GM12878 (cell line): ENCODE results near the gene CFAP53. TPM values are rescaled to one million over a fixed set of nuclear protein-coding genes. Genes with fewer than 3 reads are reported as not detected.

Experiments used
- ATAC-seq: fragments of 200-7000 bp; cut with Tn5 transposase; 3 replicates; pipeline ENCODE4 v1.9.1; 2020; ENCODE audit warnings: mild to moderate bottlenecking, moderate library complexity
- BruUV-seq: library from RNA; stranded (reverse); fragments of 400-500 nt; replicated peaks from 2 replicates; lab custom pipeline; 2021; lab: Mats Ljungman, UMichigan
- CTCF ChIA-PET: fragments of 300-600 bp; sonication (Branson Sonifier 250); formaldehyde crosslinking; extraction: SDS; loops from one replicate; lab custom pipeline; 2021; ENCODE audit warnings: inconsistent platforms; lab: Yijun Ruan, JAX
- POLR2A ChIA-PET: fragments of 350-600 bp; formaldehyde crosslinking; extraction: SDS; loops from one replicate; lab custom pipeline; 2021; ENCODE audit warnings: inconsistent platforms; lab: Charles Lee
- RAD21 ChIA-PET: fragments of 300-600 bp; sonication (Branson Sonifier 250); formaldehyde crosslinking; loops from one replicate; lab custom pipeline; 2023; ENCODE audit warnings: antibody characterized with exemption; ENCODE audit not compliant: unreplicated experiment; lab: Charles Lee
- SMC1A ChIA-PET: fragments of 300-600 bp; sonication (Branson Sonifier 250); formaldehyde crosslinking; loops from one replicate; lab custom pipeline; 2023; ENCODE audit not compliant: unreplicated experiment, uncharacterized antibody; lab: Charles Lee
- DNase-seq: peaks from one replicate; pipeline ENCODE4 v3.0.0-alpha.2; 2011; ENCODE audit warnings: low read depth, low spot score
- FAIRE-seq: peaks from 3 replicates; lab custom pipeline; 2011; peaks lifted over from hg19 to GRCh38; lab: Jason Lieb, UNC
- H2AFZ ChIP-seq: 2 replicates; pipeline ENCODE4 v1.6.0; 2011; ENCODE audit warnings: low read depth, low read length, control low read depth; ENCODE audit not compliant: control insufficient read depth
- H3K27ac ChIP-seq: 2 replicates; pipeline ENCODE4 v1.5.1; 2011; ENCODE audit warnings: control low read depth; ENCODE audit not compliant: control insufficient read depth, insufficient read depth
- H3K27me3 ChIP-seq, 2 experiments: replicated peaks in 1 of 2; 2 replicates each; pipeline versions ENCODE4 v1.6.0 to v1.6.1; 2011; ENCODE audit warnings: low read length in 1 of 2; ENCODE audit not compliant: control insufficient read depth in 2 of 2, insufficient read depth in 2 of 2
- H3K36me3 ChIP-seq, 2 experiments: 2 replicates each; pipeline ENCODE4 v1.5.1; 2011; ENCODE audit warnings: low read length in 1 of 2; ENCODE audit not compliant: control insufficient read depth in 2 of 2, insufficient read depth in 2 of 2
- H3K4me1 ChIP-seq: 2 replicates; pipeline ENCODE4 v1.6.1; 2011; ENCODE audit warnings: mild to moderate bottlenecking, low read length, moderate library complexity, mixed read lengths; ENCODE audit not compliant: control insufficient read depth, insufficient read depth
- H3K4me2 ChIP-seq: 2 replicates; pipeline ENCODE4 v1.6.0; 2011; ENCODE audit warnings: control low read depth; ENCODE audit not compliant: control insufficient read depth, insufficient read depth
- H3K4me3 ChIP-seq: fragments of 200-600 bp; sonication (generic); 2 replicates; pipeline ENCODE4 v1.5.1; 2016
- H3K79me2 ChIP-seq: 2 replicates; pipeline ENCODE4 v1.6.0; 2011; ENCODE audit warnings: low read length; ENCODE audit not compliant: control insufficient read depth, insufficient read depth
- H3K9ac ChIP-seq: 2 replicates; pipeline ENCODE4 v1.8.0; 2011; ENCODE audit warnings: low read length, control low read depth, mixed read lengths; ENCODE audit not compliant: control insufficient read depth, insufficient read depth
- H3K9me3 ChIP-seq: replicated peaks from 3 replicates; pipeline ENCODE4 v1.5.1; 2011; ENCODE audit warnings: mild to moderate bottlenecking, low read length; ENCODE audit not compliant: control insufficient read depth, insufficient read depth
- H4K20me1 ChIP-seq: 2 replicates; pipeline ENCODE4 v1.6.0; 2011; ENCODE audit not compliant: control insufficient read depth, insufficient read depth
- WGBS: methylation state at CpG from one replicate; pipeline ENCODE4 v1.1.6; 2016; ENCODE audit warnings: low lambda C conversion rate; ENCODE audit not compliant: insufficient replicate concordance, insufficient coverage; ENCODE audit errors: missing lambda C conversion rate; 5-methylcytosine and 5-hydroxymethylcytosine counted together
- in situ Hi-C: fragments of 300-500 bp; cut with MboI; formaldehyde crosslinking; loops from 9 replicates; pipeline ENCODE4 v1.14.3; 2018; ENCODE audit warnings: mixed read lengths
- intact Hi-C: fragments of 100-400 bp; cut with micrococcal nuclease; formaldehyde crosslinking; loops from one replicate; pipeline ENCODE4 v1.14.2; 2022; ENCODE audit not compliant: unreplicated experiment
- polyA plus RNA-seq, 11 experiments: library from polyadenylated mRNA; depleted of rRNA in 4 of 11; unstranded in 6 of 11; stranded (reverse) in 5 of 11; fragments of >200 nt; fragmentation: Nextera tagmentation in 4 of 11; fragmentation: Illumina TruSeq in 1 of 11; extraction: Ambion mirVana in 4 of 11; extraction: Trizol in 1 of 11; gene quantifications; 1 replicate in 1 of 11; 2 replicates in 10 of 11; pipeline versions ENCODE4 v1.2.1 to v1.2.3, GENCODE V29; 2011 to 2016; ENCODE audit warnings: inconsistent platforms in 2 of 11, missing spikeins in 2 of 11, low read depth in 1 of 11
- total RNA-seq, 4 experiments: library from RNA; depleted of rRNA in 3 of 4; stranded (reverse); fragments of >200 nt in 3 of 4; fragmentation: Illumina TruSeq in 1 of 4; extraction: Trizol in 1 of 4; gene quantifications; 2 replicates each; pipeline versions ENCODE4 v1.2.1 to v1.2.3, GENCODE V29; 2013 to 2021
- TF ChIP-seq, protein P1 (sequence below): fragments of 450-650 bp; IDR thresholded peaks from 2 replicates; pipeline ENCODE4 v1.6.1; 2017; ENCODE audit warnings: mild to moderate bottlenecking, moderate library complexity

CFAP53 gene
- total and polyA plus RNA-seq, 10 of the 15 experiments (the other 5 are each of a cell fraction or from before 2014, with no cell fraction given), result 0.05 to 0.31 (median 0.12) TPM; not detected in 1

DNA sequence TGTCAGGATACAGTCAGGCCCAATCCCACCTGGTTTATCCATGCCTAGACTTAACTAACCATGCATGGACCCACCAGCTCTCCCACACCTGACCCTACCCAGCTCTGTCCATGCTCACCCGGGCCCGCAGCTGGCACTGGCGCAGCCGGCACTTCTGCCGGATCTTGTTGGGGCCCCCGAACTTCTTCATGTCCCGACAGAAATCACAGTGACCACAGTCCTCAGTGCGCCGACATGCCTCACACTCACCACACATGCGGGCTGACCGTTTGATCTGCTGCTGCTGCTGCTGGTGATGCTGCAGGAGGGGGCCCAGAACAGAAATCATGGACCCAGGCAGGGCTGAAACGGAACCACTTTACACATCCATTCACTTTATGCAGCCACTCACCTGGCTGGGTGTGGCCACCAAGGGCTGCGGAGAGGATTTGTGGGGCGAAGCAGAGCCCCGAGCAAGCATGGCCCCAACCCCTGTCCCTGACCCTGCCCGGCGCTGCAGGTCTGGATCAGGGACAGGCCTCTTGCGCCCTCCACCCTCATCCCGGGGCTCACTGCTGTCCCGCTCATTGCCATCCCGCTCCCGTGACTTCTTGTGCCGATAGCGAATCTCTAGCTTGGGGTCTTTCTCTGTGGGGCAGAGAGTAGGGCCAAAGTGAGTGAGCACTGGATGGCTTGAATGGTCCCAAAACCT, 19.5 kb upstream of the CFAP53 start:
- SMC1A ChIA-PET, result interaction anchor here (1.0 kb wide), 1 partner anchor 71 kb away, joined by 4 read pairs; no protein-coding TSS in a partner anchor

More for the DNA sequence above, 19.5 kb upstream of the CFAP53 start:
- Histone ChIP-seq H3K27ac (no peak overlapping the region), H3K79me2 (peaks cover 28% of the 10 kb centered on the region), H3K4me3 (peak overlapping the region; percentile 97), H3K4me1 (peaks cover 13% of the 10 kb centered on the region), H3K4me2 (peak overlapping the region; percentile 86), H3K27me3 (no peaks in the 10 kb centered on the region), H3K36me3 (peaks cover 15 to 34% of the 10 kb centered on the region in 2 experiments; a peak in 3 of 4 replicates), H4K20me1 (no peaks in the 10 kb centered on the region), H3K9me3 (no peaks in the 10 kb centered on the region), H2AFZ (no peak overlapping the region), H3K9ac (peak overlapping the region; percentile 59; the same call in 1 of the 2 replicates)
- CTCF ChIA-PET, result interaction anchor here (0.9 kb wide), 1 partner anchor 71 kb away, joined by 7 read pairs; no protein-coding TSS in a partner anchor
- POLR2A ChIA-PET, result no interaction called here
- FAIRE-seq (no peak), DNase-seq (no peak), ATAC-seq (no peak)
- BruUV-seq, result TSS peak; percentile 62
- in situ Hi-C loops, result loop anchor here (10.0 to 25.0 kb wide), 3 partner anchors 69 to 1473 kb away; no protein-coding TSS in a partner anchor
- TF ChIP-seq, protein P1, sequence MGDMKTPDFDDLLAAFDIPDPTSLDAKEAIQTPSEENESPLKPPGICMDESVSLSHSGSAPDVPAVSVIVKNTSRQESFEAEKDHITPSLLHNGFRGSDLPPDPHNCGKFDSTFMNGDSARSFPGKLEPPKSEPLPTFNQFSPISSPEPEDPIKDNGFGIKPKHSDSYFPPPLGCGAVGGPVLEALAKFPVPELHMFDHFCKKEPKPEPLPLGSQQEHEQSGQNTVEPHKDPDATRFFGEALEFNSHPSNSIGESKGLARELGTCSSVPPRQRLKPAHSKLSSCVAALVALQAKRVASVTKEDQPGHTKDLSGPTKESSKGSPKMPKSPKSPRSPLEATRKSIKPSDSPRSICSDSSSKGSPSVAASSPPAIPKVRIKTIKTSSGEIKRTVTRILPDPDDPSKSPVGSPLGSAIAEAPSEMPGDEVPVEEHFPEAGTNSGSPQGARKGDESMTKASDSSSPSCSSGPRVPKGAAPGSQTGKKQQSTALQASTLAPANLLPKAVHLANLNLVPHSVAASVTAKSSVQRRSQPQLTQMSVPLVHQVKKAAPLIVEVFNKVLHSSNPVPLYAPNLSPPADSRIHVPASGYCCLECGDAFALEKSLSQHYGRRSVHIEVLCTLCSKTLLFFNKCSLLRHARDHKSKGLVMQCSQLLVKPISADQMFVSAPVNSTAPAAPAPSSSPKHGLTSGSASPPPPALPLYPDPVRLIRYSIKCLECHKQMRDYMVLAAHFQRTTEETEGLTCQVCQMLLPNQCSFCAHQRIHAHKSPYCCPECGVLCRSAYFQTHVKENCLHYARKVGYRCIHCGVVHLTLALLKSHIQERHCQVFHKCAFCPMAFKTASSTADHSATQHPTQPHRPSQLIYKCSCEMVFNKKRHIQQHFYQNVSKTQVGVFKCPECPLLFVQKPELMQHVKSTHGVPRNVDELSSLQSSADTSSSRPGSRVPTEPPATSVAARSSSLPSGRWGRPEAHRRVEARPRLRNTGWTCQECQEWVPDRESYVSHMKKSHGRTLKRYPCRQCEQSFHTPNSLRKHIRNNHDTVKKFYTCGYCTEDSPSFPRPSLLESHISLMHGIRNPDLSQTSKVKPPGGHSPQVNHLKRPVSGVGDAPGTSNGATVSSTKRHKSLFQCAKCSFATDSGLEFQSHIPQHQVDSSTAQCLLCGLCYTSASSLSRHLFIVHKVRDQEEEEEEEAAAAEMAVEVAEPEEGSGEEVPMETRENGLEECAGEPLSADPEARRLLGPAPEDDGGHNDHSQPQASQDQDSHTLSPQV, result no peak
- intact Hi-C loops, result loop anchor here (2.0 to 10.0 kb wide), 2 partner anchors 29 to 1331 kb away; partner anchors contain the start of gene SMAD7
- RAD21 ChIA-PET, result no interaction called here
- 96% methylated on average over 24 of the region's 24 CpGs for WGBS
